Posterior vena cava (tissue), 2 donors: ENCODE measurements around the gene KAZN. TPM values are rescaled to one million over a fixed set of nuclear protein-coding genes. Genes with fewer than 3 reads are reported as not detected.

Source experiments
- DNase-seq: peaks from one replicate; pipeline ENCODE4 v3.0.0-alpha.2; 2020; ENCODE audit warnings: low spot score
- intact Hi-C, 2 donors: fragments of 100-400 bp; cut with DNase I; formaldehyde crosslinking; loops; one replicate each; pipeline versions ENCODE4 v1.14.1 to v1.14.2; 2022 to 2023
- total RNA-seq, 2 donors: library from RNA; stranded (reverse); fragmentation: NEBNext Ultra II Directional; extraction: Animal tissue kit (Norgen Biotek cat#: 25700); gene quantifications; one replicate each; pipeline ENCODE4 v1.2.1, GENCODE V29; 2021
- donor health status: DM: yes; HTN: yes; CAD: no.
- donor health status: DM: yes; HTN: yes; CAD: no.

KAZN gene
- total RNA-seq, 2 donors from 2014 or later: 6.2 to 10.8 TPM

DNA sequence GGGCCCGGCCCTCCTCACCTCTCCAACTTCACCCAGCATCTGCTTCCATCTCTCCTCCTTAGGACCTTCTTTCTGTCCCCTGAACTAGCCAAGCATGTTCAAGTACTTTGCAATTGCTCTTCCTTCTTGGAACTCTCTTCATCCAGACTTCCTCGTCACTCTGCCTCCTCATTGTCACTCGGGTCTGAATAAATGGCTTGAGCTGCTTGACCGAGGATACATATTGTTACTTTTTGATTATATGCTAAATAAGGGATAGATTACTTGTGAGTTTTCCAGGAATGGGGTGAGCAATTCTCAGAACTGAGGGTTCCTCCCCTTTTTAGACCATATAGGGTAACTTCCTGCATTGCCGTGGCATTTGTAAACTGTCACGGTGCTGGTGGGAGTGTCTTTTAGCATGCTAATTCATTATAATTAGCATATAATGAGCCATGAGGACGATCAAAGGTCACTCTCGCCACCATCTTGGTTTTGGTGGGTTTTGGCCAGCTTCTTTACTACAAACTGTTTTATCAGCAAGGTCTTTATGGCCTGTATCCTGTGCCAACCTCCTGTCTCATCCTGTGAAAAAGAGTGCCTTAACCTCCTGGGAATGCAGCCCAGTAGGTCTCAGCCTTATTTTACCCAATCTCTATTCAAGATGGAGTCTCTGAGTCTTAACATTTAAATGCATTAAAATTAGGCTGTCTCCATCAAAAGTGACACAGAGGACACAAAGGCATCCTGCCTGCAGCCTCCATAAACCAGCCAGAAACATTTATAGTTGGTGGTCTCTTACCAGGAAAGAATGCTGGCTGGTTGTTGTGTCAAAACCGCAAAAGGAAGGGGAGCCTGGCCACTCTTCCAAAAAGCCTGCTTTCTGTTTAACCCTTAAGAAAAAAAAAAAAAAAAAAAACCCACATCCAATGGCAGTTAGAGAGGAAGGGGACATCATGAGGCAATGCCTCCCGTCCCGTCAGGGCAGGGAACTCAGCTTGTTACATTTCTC lies 179.3 kb downstream of the KAZN start:
- no peak for DNase-seq
- intact Hi-C loops: no loop called here

DNA sequence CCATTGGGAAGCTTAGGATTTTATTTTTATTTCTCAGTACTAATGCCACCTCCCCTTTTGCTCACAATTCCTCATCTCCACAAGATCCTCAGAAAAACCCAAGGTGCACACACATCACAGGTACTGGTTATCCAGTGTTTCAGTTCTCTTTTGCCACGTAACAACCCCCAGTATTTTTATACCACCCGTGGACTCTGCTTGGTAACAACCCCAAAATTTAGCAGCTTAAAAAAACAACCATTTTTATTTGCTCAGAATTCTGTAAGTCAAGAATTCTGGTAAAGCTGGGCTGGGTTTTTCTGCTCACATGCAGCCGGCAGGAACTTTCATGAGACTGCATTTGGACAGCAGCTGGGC lies 180.0 kb downstream of the KAZN start:
- no peak for DNase-seq
- intact Hi-C loops: no loop called here

- DNase-seq: no peak
- intact Hi-C loops: no loop called here
Measured at GRCh38 chr1:14778898-14779865, 180.7 kb downstream of the KAZN start.

DNA sequence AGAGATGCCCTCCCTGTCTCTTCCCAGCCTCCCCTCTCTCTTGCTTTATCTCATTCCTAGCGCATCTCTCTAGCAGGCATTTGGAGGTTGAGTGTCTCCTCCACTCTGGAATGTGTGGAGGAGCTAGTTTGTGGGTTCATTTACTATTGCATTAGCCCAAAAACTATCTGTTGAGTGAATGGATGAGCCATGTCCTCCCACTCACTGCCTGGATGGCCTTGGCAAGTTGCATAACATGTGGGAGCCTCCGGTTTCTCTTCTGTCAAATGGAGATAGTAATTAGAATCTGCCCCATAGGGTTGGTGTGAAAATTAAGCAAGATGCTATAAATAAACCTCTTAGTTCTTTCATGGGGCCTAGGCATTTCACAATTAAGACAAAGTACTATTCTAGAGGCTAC lies 181.8 kb downstream of the KAZN start:
- intact Hi-C loops: no loop called here

GRCh38 chr1:14781811-14782210 lies 183.3 kb downstream of the KAZN start:
- intact Hi-C loops: no loop called here

More for the DNA sequence above, 181.8 kb downstream of the KAZN start:
- no peak for DNase-seq

GRCh38 chr1:14782741-14783591 lies 184.5 kb downstream of the KAZN start:
- intact Hi-C loops: no loop called here

More at GRCh38 chr1:14781811-14782210, 183.3 kb downstream of the KAZN start:
- DNase-seq: no peak

GRCh38 chr1:14783592-14783886 lies 185.1 kb downstream of the KAZN start:
- intact Hi-C loops: no loop called here
- no peak for DNase-seq

More at GRCh38 chr1:14782741-14783591, 184.5 kb downstream of the KAZN start:
- no peak for DNase-seq

DNA sequence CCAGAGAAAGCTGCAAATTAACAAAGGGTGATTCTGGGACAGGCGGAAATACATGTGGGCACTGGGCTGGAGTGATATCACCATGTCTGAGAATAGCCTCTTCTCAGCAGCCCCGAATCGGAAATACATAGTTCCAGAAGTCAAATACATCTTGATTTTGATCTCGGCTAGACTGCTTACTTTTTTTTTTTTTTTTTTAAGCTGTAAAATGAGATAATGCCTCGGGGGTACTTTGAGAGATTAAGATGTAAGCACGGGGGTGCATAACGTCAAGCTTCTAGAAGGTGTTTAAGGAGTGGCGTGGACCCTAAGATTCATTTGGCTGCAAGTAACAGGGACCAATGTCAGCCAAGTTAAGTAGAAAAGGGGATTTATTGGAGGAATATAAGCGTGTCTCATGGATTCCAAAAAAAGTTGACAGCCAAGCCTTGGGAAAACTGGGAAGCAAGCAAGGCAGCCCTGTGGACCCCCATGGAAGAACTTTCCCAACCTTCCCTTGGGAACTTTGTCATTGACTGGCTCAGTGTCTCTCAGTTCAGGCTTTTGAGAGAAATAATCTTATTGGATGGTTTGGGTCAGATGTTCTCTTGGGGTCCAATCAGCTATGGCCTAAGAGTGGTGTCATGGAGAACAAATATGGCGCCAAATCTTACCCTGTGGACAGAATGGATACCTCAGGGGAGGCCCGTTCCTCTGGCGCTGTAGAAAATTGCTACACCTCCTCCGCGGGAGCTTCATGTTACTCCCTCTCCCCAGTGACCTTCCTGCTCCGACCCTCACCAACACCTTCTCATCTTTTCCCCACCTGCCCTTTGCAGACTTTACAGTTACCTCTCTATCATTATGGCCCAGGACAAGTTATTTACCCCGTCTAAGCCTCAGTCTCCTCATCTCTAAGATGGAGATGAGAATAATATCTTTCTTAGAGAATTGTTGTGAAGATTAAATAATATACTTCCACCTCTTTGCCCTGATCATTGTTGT lies 186.6 kb downstream of the KAZN start:
- intact Hi-C loops: no loop called here

DNA sequence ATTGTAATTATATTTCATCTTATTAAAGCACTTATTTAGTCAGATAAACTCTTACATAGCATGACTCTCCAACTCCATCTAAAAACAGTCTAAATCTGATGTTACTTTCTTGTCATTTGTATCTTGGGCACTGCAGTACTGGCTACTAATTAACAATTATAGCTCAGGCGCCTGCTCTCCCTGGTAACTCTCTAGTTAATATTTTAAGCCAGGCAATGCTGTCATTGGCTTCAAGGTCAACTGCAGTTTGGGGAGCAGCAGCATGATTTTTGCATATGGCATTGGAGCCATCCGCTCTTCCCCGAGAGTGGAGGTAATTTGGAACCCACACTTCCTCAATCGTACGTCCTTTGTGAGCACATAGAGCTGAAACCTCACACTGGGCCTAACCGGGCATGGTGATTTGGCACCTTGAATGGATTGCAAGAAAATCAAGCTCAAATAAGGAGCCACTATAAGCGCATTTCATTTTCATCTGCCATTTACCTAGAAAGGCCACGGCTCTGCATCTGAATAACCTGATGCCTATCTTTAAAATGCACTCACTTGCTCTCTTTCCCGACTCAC lies 187.7 kb downstream of the KAZN start:
- intact Hi-C loops: no loop called here

More for the DNA sequence above, 186.6 kb downstream of the KAZN start:
- no peak for DNase-seq

DNA sequence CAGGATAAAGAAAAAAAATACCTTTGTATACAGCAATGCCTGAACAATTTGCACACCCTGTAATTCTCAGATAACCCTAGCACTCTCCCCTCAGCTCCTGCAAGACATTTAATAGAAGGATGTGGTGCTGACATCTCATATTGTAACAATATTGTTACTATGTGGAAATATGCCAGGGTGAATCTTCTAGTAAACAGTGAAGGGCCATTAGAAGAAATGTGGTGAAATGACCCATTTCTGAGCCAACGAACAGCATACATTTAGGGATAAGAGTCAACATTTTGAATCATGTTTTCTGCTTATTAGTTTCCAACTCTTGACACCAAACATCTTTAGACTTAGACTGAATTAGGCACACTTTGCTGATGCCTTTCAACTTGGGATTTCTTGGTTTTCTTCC lies 188.2 kb downstream of the KAZN start:
- intact Hi-C loops: no loop called here
- no peak for DNase-seq

More for the DNA sequence above, 187.7 kb downstream of the KAZN start:
- no peak for DNase-seq

- DNase-seq: no peak
- intact Hi-C loops: no loop called here
Measured at GRCh38 chr1:14787604-14788003, 189.1 kb downstream of the KAZN start.

- no peak for DNase-seq
- intact Hi-C loops: no loop called here
Measured at GRCh38 chr1:14788080-14788479, 189.6 kb downstream of the KAZN start.

- no peak for DNase-seq
- intact Hi-C loops: no loop called here
Measured at GRCh38 chr1:14790982-14791381, 192.5 kb downstream of the KAZN start.

DNA sequence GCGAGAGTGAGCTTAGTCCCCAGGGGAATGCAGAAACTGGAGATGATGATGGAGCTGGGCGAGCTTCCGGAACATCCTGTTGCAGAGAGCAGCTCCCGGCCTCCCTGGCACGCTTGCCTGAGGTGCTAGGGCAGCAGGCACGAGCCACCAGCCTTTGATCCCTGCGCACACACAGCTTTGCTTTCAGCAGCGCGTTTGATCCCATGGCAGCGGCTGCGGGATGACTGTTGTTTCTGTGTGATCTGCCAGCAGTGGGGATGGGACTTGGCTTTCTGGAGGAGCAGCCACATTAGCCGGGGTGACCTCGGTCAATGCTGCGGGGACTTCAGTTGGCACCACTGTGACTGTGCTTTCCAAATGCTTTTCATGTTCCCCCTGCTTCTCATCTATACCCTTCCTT lies 193.2 kb downstream of the KAZN start:
- no peak for DNase-seq
- intact Hi-C loops: no loop called here

DNA sequence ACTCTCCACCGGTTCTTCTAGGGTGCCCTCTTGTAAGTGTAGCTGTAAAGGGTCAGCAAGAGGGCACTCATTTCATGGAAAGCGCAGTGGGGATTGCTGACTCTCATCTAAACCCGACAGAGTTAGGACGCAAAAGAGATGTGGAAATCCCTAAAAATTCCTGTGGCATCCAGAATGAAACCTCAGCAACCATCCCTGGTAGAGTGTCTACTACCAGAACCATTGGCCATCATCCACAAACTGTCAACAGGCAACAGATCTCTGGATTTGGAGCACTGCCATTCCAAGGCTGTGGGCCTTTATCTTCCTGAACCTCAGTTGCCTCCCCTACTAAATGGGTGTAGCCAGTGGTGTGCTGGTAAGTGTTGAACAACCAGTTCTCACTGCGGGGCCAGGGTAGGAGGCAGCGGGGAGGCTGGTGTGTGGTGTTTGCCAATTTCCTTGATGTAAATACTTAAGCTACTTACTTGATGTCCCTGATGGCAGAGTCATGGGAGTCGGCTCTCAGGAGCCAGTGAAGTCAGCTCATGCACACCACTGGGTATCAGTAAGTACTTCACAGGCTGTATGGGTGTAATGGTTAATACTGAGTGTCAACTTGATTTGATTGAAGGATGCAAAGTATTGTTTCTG lies 195.8 kb downstream of the KAZN start:
- intact Hi-C loops: no loop called here
- DNase-seq: no peak

DNA sequence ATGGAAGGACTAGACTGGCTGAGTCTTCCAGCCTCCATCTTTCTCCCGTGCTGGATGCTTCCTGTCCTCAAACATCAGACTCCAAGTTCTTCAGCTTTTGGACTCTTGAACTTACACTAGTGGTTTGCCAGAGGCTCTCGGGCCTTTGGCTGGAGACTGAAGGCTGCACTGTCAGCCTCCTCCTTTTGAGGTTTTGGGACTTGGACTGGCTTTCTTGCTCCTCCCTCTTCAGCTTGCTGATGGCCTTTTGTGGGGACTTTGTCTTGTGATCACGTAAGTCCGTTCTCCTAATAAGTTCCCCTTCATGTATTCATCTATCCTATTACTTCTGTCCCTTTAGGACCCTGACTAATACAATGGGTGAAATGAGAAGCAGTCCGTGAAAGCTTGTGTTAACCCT lies 196.4 kb downstream of the KAZN start:
- intact Hi-C loops: no loop called here
- no peak for DNase-seq

DNA sequence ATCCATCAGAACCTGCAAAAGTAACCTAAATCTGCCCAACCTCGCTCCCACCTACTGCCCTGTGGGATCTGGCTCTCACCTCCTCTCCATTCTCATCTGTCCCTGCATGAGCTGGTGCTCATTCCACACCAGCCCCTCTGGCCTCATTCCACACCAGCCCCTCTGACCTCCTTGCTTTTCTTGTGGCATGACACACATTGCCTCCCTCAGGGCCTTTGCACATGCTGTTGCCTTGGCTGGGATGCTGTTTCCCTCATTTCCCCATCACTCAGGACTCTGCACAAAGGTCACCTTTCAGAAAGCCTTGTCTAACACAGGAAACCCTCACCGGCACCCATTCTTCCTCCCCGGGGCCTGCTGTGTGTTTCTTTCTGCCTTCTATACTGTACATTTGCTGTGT lies 197.1 kb downstream of the KAZN start:
- no peak for DNase-seq
- intact Hi-C loops: no loop called here
